SK-N-SH (cell line): ENCODE measurements around the gene NSMCE1. TPM values are rescaled to one million over a fixed set of nuclear protein-coding genes. Genes with fewer than 3 reads are reported as not detected.

Experiments
- CTCF ChIA-PET: fragments of 300-600, 350-600 bp; formaldehyde crosslinking; extraction: SDS; loops from one replicate; lab custom pipeline; 2021; lab: Yijun Ruan, JAX
- POLR2A ChIA-PET: fragments of 350-600 bp; sonication (Branson Sonifier 250); formaldehyde crosslinking; extraction: SDS; loops from one replicate; lab custom pipeline; 2020; ENCODE audit warnings: antibody characterized with exemption, inconsistent platforms; lab: Yijun Ruan, JAX
- DNase-seq: peaks from one replicate; pipeline ENCODE4 v3.0.0; 2012
- H2AFZ ChIP-seq: fragments of 200-600 bp; sonication (generic); 2 replicates; pipeline ENCODE4 v1.8.1; 2016; ENCODE audit warnings: antibody characterized with exemption, mild to moderate bottlenecking, low read depth
- H3F3A ChIP-seq: fragments of 200-600 bp; sonication (generic); replicated peaks from 2 replicates; pipeline ENCODE3; 2016; ENCODE audit warnings: antibody characterized with exemption, mild to moderate bottlenecking; ENCODE audit not compliant: insufficient read depth
- H3K27ac ChIP-seq, 2 experiments: fragments of 200-500 bp in 1 of 2; fragments of 200-600 bp in 1 of 2; sonication (Bioruptor generic) in 1 of 2; sonication (generic), shearing (Covaris generic) in 1 of 2; 2 replicates each; pipeline versions ENCODE4 v1.5.1 to v1.6.1; 2014 to 2016; ENCODE audit warnings: low read depth in 2 of 2, inconsistent platforms in 1 of 2, low read length in 1 of 2, mild to moderate bottlenecking in 1 of 2, mixed read lengths in 1 of 2
- H3K27me3 ChIP-seq: fragments of 200-600 bp; sonication (generic), shearing (Covaris generic); 2 replicates; pipeline ENCODE4 v1.6.1; 2016; ENCODE audit warnings: mixed run types; ENCODE audit not compliant: insufficient read depth
- H3K36me3 ChIP-seq, 2 experiments: fragments of 200-500 bp in 1 of 2; fragments of 200-600 bp in 1 of 2; sonication (Bioruptor generic) in 1 of 2; sonication (generic) in 1 of 2; replicated peaks in 1 of 2; 2 replicates each; pipeline versions ENCODE3 to v1.5.1; 2014 to 2016; ENCODE audit warnings: low read length in 1 of 2, mild to moderate bottlenecking in 1 of 2; ENCODE audit not compliant: insufficient read depth in 2 of 2, control insufficient read depth in 1 of 2
- H3K4me1 ChIP-seq, 2 experiments: fragments of 200-500 bp in 1 of 2; fragments of 200-600 bp in 1 of 2; sonication (Bioruptor generic) in 1 of 2; sonication (generic), shearing (Covaris generic) in 1 of 2; 2 replicates each; pipeline versions ENCODE4 v1.5.1 to v1.6.1; 2014 to 2016; ENCODE audit warnings: low read depth in 1 of 2, low read length in 1 of 2, mixed run types in 1 of 2; ENCODE audit not compliant: insufficient read depth in 2 of 2, control insufficient read depth in 1 of 2
- H3K4me2 ChIP-seq: fragments of 200-600 bp; sonication (generic), shearing (Covaris generic); 2 replicates; pipeline ENCODE4 v1.6.1; 2017; ENCODE audit warnings: mixed run types
- H3K4me3 ChIP-seq, 2 experiments: fragments of 200-500 bp in 1 of 2; fragments of 200-600 bp in 1 of 2; sonication (Bioruptor generic) in 1 of 2; sonication (generic), shearing (Covaris generic) in 1 of 2; 2 replicates each; pipeline versions ENCODE4 v1.5.1 to v1.8.1; 2014 to 2016; ENCODE audit warnings: low read depth in 2 of 2, inconsistent platforms in 1 of 2, low read length in 1 of 2, mild to moderate bottlenecking in 1 of 2, mixed read lengths in 1 of 2, moderate library complexity in 1 of 2
- H3K79me2 ChIP-seq: fragments of 200-600 bp; sonication (generic); 2 replicates; pipeline ENCODE4 v1.8.1; 2017; ENCODE audit warnings: mild to moderate bottlenecking; ENCODE audit not compliant: insufficient read depth
- H3K9ac ChIP-seq: fragments of 200-600 bp; sonication (generic); 2 replicates; pipeline ENCODE4 v1.6.1; 2017; ENCODE audit warnings: mixed run types
- H3K9me2 ChIP-seq: fragments of 200-600 bp; sonication (generic); 2 replicates; pipeline ENCODE4 v1.6.1; 2017; ENCODE audit warnings: mixed run types
- H3K9me3 ChIP-seq: fragments of 200-600 bp; sonication (generic); 2 replicates; pipeline ENCODE4 v1.6.1; 2017; ENCODE audit warnings: mixed run types, mild to moderate bottlenecking, moderate library complexity
- H4K20me1 ChIP-seq: fragments of 200-600 bp; sonication (generic); 2 replicates; pipeline ENCODE4 v1.6.1; 2017; ENCODE audit warnings: mild to moderate bottlenecking, mixed run types; ENCODE audit not compliant: insufficient read depth
- MXI1 ChIP-seq: IDR thresholded peaks from 2 replicates; pipeline ENCODE4 v1.6.1; 2012; ENCODE audit warnings: mild to moderate bottlenecking, low read depth, low read length, improper control_type of control experiment
- NRF1 ChIP-seq: IDR thresholded peaks from 2 replicates; pipeline ENCODE4 v1.6.1; 2012; ENCODE audit warnings: low read depth, mild to moderate bottlenecking, low read length
- WGBS: methylation state at CpG from one replicate; pipeline ENCODE4 v1.1.6; 2017; ENCODE audit warnings: low lambda C conversion rate; 5-methylcytosine and 5-hydroxymethylcytosine counted together
- polyA plus RNA-seq, 3 experiments: library from polyadenylated mRNA; depleted of rRNA; stranded (reverse); fragments of >200 nt; gene quantifications; 2 replicates each; pipeline ENCODE4 v1.2.3, GENCODE V29; 2012
- TF ChIP-seq, protein P1 (sequence below): fragments of 200-600 bp; sonication (generic); IDR thresholded peaks from 2 replicates; pipeline ENCODE4 v1.6.1; 2017; ENCODE audit warnings: antibody characterized with exemption, mild to moderate bottlenecking, moderate library complexity
- TF ChIP-seq, protein P2 (sequence below): fragments of 150-350 bp; IDR thresholded peaks from 2 replicates; pipeline ENCODE4 v1.6.1; 2017; ENCODE audit warnings: antibody characterized with exemption, low read length, low read depth, borderline replicate concordance
- TF ChIP-seq, protein P3 (sequence below): IDR thresholded peaks from 2 replicates; pipeline ENCODE4 v1.4.0; 2012; ENCODE audit warnings: low read depth, borderline replicate concordance
- TF ChIP-seq, protein P4 (sequence below): IDR thresholded peaks from 2 replicates; pipeline ENCODE4; 2012

The NSMCE1 gene
- polyA plus RNA-seq, 1 of the 3 experiments (the other 2 are of a cell fraction), result 39.8 TPM

DNA sequence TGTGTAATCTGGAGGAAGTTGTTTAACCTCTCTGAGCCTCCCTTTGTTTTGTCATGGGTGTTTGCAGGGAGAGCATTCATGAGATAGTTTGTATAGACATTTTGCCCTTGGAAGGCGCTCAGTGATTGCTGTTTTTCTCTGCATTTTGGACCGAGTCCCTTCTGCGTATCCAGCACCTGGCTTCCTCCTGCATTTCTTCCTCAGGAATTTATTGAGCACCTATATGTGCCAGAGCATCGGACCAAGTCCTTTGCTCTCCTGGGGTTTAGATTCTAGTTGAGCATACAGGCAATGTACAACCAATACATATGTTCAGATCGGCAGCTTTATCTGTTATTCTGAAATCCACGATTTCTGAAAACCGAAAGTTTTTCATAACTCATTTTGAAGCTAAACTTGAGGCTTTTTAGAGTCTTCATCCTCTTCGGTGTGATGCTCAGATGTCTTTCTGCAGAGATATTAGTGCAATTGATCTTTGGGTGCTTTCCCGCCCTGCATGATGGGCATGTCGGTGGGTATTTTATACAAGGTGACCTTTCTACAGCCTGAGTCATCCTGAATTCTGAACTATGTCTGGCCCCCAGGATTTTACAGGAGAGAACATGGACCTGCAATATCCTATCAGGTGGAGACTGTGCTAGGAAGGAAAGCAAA lies 49.3 kb upstream of the NSMCE1 start (continued):
- TF ChIP-seq, protein P1, sequence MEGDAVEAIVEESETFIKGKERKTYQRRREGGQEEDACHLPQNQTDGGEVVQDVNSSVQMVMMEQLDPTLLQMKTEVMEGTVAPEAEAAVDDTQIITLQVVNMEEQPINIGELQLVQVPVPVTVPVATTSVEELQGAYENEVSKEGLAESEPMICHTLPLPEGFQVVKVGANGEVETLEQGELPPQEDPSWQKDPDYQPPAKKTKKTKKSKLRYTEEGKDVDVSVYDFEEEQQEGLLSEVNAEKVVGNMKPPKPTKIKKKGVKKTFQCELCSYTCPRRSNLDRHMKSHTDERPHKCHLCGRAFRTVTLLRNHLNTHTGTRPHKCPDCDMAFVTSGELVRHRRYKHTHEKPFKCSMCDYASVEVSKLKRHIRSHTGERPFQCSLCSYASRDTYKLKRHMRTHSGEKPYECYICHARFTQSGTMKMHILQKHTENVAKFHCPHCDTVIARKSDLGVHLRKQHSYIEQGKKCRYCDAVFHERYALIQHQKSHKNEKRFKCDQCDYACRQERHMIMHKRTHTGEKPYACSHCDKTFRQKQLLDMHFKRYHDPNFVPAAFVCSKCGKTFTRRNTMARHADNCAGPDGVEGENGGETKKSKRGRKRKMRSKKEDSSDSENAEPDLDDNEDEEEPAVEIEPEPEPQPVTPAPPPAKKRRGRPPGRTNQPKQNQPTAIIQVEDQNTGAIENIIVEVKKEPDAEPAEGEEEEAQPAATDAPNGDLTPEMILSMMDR, result no peak
- TF ChIP-seq, protein P2, sequence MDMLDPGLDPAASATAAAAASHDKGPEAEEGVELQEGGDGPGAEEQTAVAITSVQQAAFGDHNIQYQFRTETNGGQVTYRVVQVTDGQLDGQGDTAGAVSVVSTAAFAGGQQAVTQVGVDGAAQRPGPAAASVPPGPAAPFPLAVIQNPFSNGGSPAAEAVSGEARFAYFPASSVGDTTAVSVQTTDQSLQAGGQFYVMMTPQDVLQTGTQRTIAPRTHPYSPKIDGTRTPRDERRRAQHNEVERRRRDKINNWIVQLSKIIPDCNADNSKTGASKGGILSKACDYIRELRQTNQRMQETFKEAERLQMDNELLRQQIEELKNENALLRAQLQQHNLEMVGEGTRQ, result no peak

DNA sequence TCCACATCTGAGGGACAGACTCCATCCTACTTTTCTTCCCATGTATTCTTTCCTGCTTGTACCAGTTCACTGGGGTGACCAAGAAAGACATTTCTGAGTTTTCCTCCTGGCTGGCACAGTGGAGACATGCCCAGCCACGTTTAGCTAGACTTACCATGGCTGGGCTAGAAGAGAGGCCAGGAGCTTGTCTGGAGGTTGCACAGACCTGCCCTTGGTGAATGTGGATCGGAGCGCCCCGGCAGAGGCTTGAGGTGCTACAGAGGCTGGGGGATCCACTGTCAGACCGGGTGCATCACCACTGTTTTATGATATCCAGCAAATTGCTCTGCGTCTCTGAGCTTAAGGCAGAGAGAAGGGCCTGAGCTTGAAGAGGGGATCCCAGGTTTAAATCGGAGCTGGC lies 48.7 kb upstream of the NSMCE1 start:
- Histone ChIP-seq H3K27me3 (no peaks in the 10 kb centered on the region), H3K4me1 (peaks cover 0 to 10% of the 10 kb centered on the region in 2 experiments; a peak in 3 of 4 replicates), H2AFZ (no peak overlapping the region), H3K9me3 (no peaks in the 10 kb centered on the region), H3K9me2 (no peaks in the 10 kb centered on the region), H3K9ac (no peak overlapping the region), H3K4me3 (no peak overlapping the region), H3K4me2 (no peak overlapping the region), H3K27ac (no peak overlapping the region), H4K20me1 (peaks cover 15% of the 10 kb centered on the region; the same call in 1 of the 2 replicates), H3K36me3 (peaks cover 0 to 3% of the 10 kb centered on the region in 2 experiments), H3F3A (peaks cover 6% of the 10 kb centered on the region)
- DNase-seq, result no peak
- 78% methylated on average over 7 of the region's 7 CpGs for WGBS
- POLR2A ChIA-PET, result no interaction called here
- TF ChIP-seq MXI1 (no peak), NRF1 (no peak)
- TF ChIP-seq, all 33 proteins: peak for 0
- peaks cover 82% of the 10 kb centered on the region for H3K79me2 ChIP-seq
- CTCF ChIA-PET, result interaction anchor here (1.6 kb wide), 1 partner anchor 137 kb away, joined by 4 read pairs; no protein-coding TSS in a partner anchor

DNA sequence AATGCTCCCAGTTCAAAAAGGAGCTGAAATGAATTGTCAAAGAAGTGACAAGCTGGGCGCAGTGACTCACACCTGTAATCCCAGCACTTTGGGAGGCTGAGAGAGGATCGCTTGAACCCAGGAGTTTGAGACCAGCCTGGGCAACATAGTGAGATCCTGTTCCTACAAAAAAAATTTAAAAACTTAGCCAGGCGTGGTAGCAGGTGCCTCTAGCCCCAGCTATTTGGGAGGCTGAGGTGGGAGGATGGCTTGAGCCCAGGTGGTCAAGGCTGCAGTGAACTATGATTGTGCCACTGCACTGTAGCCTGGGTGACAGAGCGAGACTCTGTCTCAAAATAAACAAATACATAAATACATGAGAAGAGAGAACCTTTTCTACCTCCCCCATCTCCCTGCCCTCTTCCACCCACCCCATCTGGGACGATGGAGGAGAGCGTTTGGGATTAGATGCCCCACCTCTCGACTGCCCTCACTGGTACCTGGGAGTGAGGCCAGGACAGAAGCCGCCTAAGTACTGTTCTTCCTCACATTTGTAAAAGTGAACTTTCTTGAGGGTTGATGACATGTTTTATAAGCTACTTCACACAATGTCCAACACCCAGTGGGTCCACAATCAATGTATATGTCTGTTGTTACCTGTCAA lies 47.6 kb upstream of the NSMCE1 start:
- Histone ChIP-seq H3K9ac (peak overlapping the region; percentile 15; the same call in 1 of the 2 replicates), H3K4me3 (peak overlapping the region in 1 of 2 experiments; percentile 88; a peak in 2 of 4 replicates)
- POLR2A ChIA-PET, result no interaction called here

More for the DNA sequence above, 47.6 kb upstream of the NSMCE1 start:
- H3K36me3 ChIP-seq, result peaks cover 0 to 3% of the 10 kb centered on the region in 2 experiments
- peaks cover 13% of the 10 kb centered on the region; the same call in 1 of the 2 replicates for H4K20me1 ChIP-seq
- no peaks in the 10 kb centered on the region for H3K27me3 ChIP-seq
- no peaks in the 10 kb centered on the region for H3K9me3 ChIP-seq
- CTCF ChIA-PET, result no interaction called here
- H2AFZ ChIP-seq, result no peak overlapping the region
- peaks cover 0 to 10% of the 10 kb centered on the region in 2 experiments; a peak in 3 of 4 replicates for H3K4me1 ChIP-seq
- H3F3A ChIP-seq, result peaks cover 6% of the 10 kb centered on the region
- no peak for DNase-seq
- H3K27ac ChIP-seq, result no peak overlapping the region
- 84% methylated on average over 8 of the region's 8 CpGs for WGBS
- TF ChIP-seq, protein P3, sequence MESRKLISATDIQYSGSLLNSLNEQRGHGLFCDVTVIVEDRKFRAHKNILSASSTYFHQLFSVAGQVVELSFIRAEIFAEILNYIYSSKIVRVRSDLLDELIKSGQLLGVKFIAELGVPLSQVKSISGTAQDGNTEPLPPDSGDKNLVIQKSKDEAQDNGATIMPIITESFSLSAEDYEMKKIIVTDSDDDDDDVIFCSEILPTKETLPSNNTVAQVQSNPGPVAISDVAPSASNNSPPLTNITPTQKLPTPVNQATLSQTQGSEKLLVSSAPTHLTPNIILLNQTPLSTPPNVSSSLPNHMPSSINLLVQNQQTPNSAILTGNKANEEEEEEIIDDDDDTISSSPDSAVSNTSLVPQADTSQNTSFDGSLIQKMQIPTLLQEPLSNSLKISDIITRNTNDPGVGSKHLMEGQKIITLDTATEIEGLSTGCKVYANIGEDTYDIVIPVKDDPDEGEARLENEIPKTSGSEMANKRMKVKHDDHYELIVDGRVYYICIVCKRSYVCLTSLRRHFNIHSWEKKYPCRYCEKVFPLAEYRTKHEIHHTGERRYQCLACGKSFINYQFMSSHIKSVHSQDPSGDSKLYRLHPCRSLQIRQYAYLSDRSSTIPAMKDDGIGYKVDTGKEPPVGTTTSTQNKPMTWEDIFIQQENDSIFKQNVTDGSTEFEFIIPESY, result no peak
- TF ChIP-seq, protein P4, sequence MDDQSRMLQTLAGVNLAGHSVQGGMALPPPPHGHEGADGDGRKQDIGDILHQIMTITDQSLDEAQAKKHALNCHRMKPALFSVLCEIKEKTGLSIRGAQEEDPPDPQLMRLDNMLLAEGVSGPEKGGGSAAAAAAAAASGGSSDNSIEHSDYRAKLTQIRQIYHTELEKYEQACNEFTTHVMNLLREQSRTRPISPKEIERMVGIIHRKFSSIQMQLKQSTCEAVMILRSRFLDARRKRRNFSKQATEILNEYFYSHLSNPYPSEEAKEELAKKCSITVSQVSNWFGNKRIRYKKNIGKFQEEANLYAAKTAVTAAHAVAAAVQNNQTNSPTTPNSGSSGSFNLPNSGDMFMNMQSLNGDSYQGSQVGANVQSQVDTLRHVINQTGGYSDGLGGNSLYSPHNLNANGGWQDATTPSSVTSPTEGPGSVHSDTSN, result no peak
- peaks cover 71% of the 10 kb centered on the region for H3K79me2 ChIP-seq
- no peaks in the 10 kb centered on the region for H3K9me2 ChIP-seq
- peak overlapping the region; percentile 97 for H3K4me2 ChIP-seq
